HCT116 (cell line): Measurements from ENCODE around the gene CBFB. TPM values are rescaled to one million over a fixed set of nuclear protein-coding genes. Genes with fewer than 3 reads are reported as not detected.

Source experiments
- ATAC-seq: fragments of 200-7000 bp; cut with Tn5 transposase; 2 replicates; pipeline ENCODE4 v1.9.1; 2020; ENCODE audit warnings: mild to moderate bottlenecking, moderate library complexity
- BruUV-seq: library from RNA; stranded (reverse); fragments of 400-500 nt; replicated peaks from 2 replicates; lab custom pipeline; 2021; lab: Mats Ljungman, UMichigan
- CTCF ChIA-PET: fragments of 300-600 bp; sonication (Branson Sonifier 250); formaldehyde crosslinking; loops from one replicate; lab custom pipeline; 2021; ENCODE audit warnings: antibody characterized with exemption; lab: Charles Lee
- POLR2A ChIA-PET: fragments of 300-600, 350-600 bp; sonication (Branson Sonifier 250); formaldehyde crosslinking; loops from one replicate; lab custom pipeline; 2021; ENCODE audit warnings: antibody characterized with exemption; lab: Charles Lee
- RAD21 ChIA-PET, 2 experiments: fragments of 300-600 bp; sonication (Branson Sonifier 250); formaldehyde crosslinking; loops; one replicate each; lab custom pipeline; 2023; ENCODE audit warnings: low total read pairs in 2 of 2; ENCODE audit not compliant: uncharacterized antibody in 2 of 2, unreplicated experiment in 2 of 2, low non-redundant PET in 1 of 2; lab: Charles Lee
- DNase-seq: peaks from one replicate; pipeline ENCODE4 v3.0.0-alpha.2; 2010; ENCODE audit warnings: low read depth, low spot score
- H2AFZ ChIP-seq: fragments of 200-600 bp; shearing (Covaris generic), sonication (generic); 2 replicates; pipeline ENCODE4 v1.6.1; 2017; ENCODE audit warnings: low read depth, mixed run types, mixed read lengths, antibody characterized with exemption, low read length; ENCODE audit not compliant: poor library complexity, severe bottlenecking
- H3K27ac ChIP-seq: 2 replicates; pipeline ENCODE4 v1.5.1; 2012; ENCODE audit warnings: low read depth, low read length
- H3K27me3 ChIP-seq: fragments of 200-600 bp; sonication (generic); 2 replicates; pipeline ENCODE4 v1.6.1; 2016; ENCODE audit warnings: mixed run types, low read length, mixed read lengths; ENCODE audit not compliant: insufficient read depth
- H3K36me3 ChIP-seq, 2 experiments: fragments of 200-500 bp in 1 of 2; fragments of 200-600 bp in 1 of 2; sonication (Bioruptor generic) in 1 of 2; sonication (generic) in 1 of 2; 2 replicates each; pipeline versions ENCODE4 v1.5.1 to v1.6.1; 2014 to 2016; ENCODE audit warnings: low read length in 2 of 2, inconsistent platforms in 1 of 2, mixed read lengths in 1 of 2, mixed run types in 1 of 2; ENCODE audit not compliant: insufficient read depth in 2 of 2, control insufficient read depth in 1 of 2
- H3K4me1 ChIP-seq, 2 experiments: fragments of 200-600 bp in 1 of 2; sonication (generic) in 1 of 2; 2 replicates each; pipeline versions ENCODE4 v1.5.1 to v1.6.1; 2012 to 2017; ENCODE audit warnings: low read length in 2 of 2, inconsistent platforms in 1 of 2, mild to moderate bottlenecking in 1 of 2, mixed read lengths in 1 of 2, mixed run types in 1 of 2, moderate library complexity in 1 of 2; ENCODE audit not compliant: insufficient read depth in 2 of 2, control insufficient read depth in 1 of 2
- H3K4me2 ChIP-seq: fragments of 200-600 bp; sonication (generic); 2 replicates; pipeline ENCODE4 v1.6.1; 2017; ENCODE audit warnings: mixed run types, low read length, mixed read lengths
- H3K4me3 ChIP-seq, 2 experiments: fragments of 200-600 bp in 1 of 2; sonication (generic) in 1 of 2; replicated peaks in 1 of 2; 2 replicates each; pipeline ENCODE4 v1.5.1; 2011 to 2016; ENCODE audit warnings: low read length in 2 of 2, control low read depth in 1 of 2, low read depth in 1 of 2, mild to moderate bottlenecking in 1 of 2, mixed read lengths in 1 of 2, mixed run types in 1 of 2
- H3K79me2 ChIP-seq: fragments of 200-600 bp; sonication (generic); 2 replicates; pipeline ENCODE4 v1.6.1; 2017; ENCODE audit warnings: mild to moderate bottlenecking, mixed run types, low read length, moderate library complexity, mixed read lengths; ENCODE audit not compliant: insufficient read depth
- H3K9ac ChIP-seq: fragments of 200-600 bp; sonication (generic); 2 replicates; pipeline ENCODE4 v1.6.1; 2016; ENCODE audit warnings: low read length, mixed read lengths
- H3K9me2 ChIP-seq: fragments of 200-600 bp; sonication (generic), shearing (Covaris generic); 2 replicates; pipeline ENCODE4 v1.6.1; 2017; ENCODE audit warnings: mixed run types, mild to moderate bottlenecking, moderate library complexity; ENCODE audit not compliant: insufficient read depth
- H3K9me3 ChIP-seq, 2 experiments: fragments of 200-500 bp in 1 of 2; fragments of 200-600 bp in 1 of 2; sonication (Bioruptor generic) in 1 of 2; sonication (generic) in 1 of 2; 2 replicates each; pipeline ENCODE4 v1.6.1; 2014 to 2017; ENCODE audit warnings: low read length in 2 of 2, mixed read lengths in 2 of 2, inconsistent platforms in 1 of 2, low read depth in 1 of 2, mild to moderate bottlenecking in 1 of 2, mixed run types in 1 of 2, moderate library complexity in 1 of 2; ENCODE audit not compliant: control insufficient read depth in 1 of 2, insufficient read depth in 1 of 2
- H4K20me1 ChIP-seq: fragments of 200-600 bp; sonication (generic), shearing (Covaris generic); 2 replicates; pipeline ENCODE4 v1.6.1; 2017; ENCODE audit warnings: mixed run types, mild to moderate bottlenecking, moderate library complexity; ENCODE audit not compliant: insufficient read depth
- EZH2 ChIP-seq: fragments of 200-600 bp; sonication (generic); IDR thresholded peaks from 2 replicates; pipeline ENCODE4 v1.6.1; 2017; ENCODE audit warnings: antibody characterized with exemption, mixed run types
- EZH2phosphoT487 ChIP-seq: fragments of 200-600 bp; IDR thresholded peaks from 2 replicates; pipeline ENCODE4 v1.6.1; 2018; ENCODE audit warnings: antibody characterized with exemption, borderline replicate concordance
- FOSL1 ChIP-seq: IDR thresholded peaks from 2 replicates; pipeline ENCODE4 v1.6.1; 2012; ENCODE audit warnings: low read depth
- JUND ChIP-seq: IDR thresholded peaks from 2 replicates; pipeline ENCODE4 v1.6.1; 2012
- POLR2A ChIP-seq: IDR thresholded peaks from 2 replicates; pipeline ENCODE4 v1.7.0; 2011; ENCODE audit warnings: borderline replicate concordance; ENCODE audit not compliant: insufficient read depth, insufficient read length; ENCODE audit errors: extremely low read depth
- POLR2AphosphoS5 ChIP-seq: IDR thresholded peaks from 2 replicates; pipeline ENCODE4 v1.6.1; 2011; ENCODE audit warnings: mild to moderate bottlenecking, low read depth, low read length, moderate library complexity
- REST ChIP-seq: IDR thresholded peaks from 2 replicates; pipeline ENCODE4 v1.6.1; 2012; ENCODE audit warnings: low read depth
- SIN3A ChIP-seq: IDR thresholded peaks from 2 replicates; pipeline ENCODE4 v1.6.1; 2012; ENCODE audit warnings: low read depth
- SP1 ChIP-seq: IDR thresholded peaks from 2 replicates; pipeline ENCODE4 v1.6.1; 2012; ENCODE audit warnings: low read depth
- SRF ChIP-seq: IDR thresholded peaks from 2 replicates; pipeline ENCODE4 v1.6.1; 2012; ENCODE audit warnings: low read depth
- TCF7L2 ChIP-seq: IDR thresholded peaks from 2 replicates; pipeline ENCODE4 v1.7.0; 2011; ENCODE audit warnings: borderline replicate concordance, inconsistent platforms; ENCODE audit not compliant: insufficient read depth, insufficient read length; ENCODE audit errors: extremely low read depth
- ZNF274 ChIP-seq: fragments of 200-500 bp; sonication (Bioruptor generic); IDR thresholded peaks from 2 replicates; pipeline ENCODE4 v1.6.1; 2014; ENCODE audit warnings: mild to moderate bottlenecking, low read depth, low read length, inconsistent platforms
- intact Hi-C: fragments of 100-400 bp; cut with micrococcal nuclease; formaldehyde crosslinking; loops from 2 replicates; pipeline ENCODE4 v1.10.0; 2022
- total RNA-seq: library from RNA; stranded (reverse); gene quantifications from one replicate; pipeline ENCODE4 v1.2.1, GENCODE V29; 2021; ENCODE audit not compliant: unreplicated experiment

The CBFB gene
- total RNA-seq, 1 experiment from 2014 or later: 101 TPM

GRCh38 chr16:67128417-67128816, 99.5 kb downstream of the CBFB start:
- peaks cover 16 to 18% of the 10 kb centered on the region in 2 experiments; a peak in 3 of 4 replicates for H3K36me3 ChIP-seq
- POLR2A ChIA-PET: no interaction called here

More at GRCh38 chr16:67128417-67128816, 99.5 kb downstream of the CBFB start:
- ChIA-PET CTCF (no interaction called here), RAD21 (no interaction called here)
- TF ChIP-seq SRF: no peak
- TF ChIP-seq EZH2: no peak
- no peak for TF ChIP-seq TCF7L2
- TF ChIP-seq SP1: no peak
- TF ChIP-seq JUND: no peak
- TF ChIP-seq POLR2AphosphoS5: no peak
- TF ChIP-seq POLR2A: no peak
- TF ChIP-seq EZH2phosphoT487: no peak
- no peak for TF ChIP-seq ZNF274
- no peak for TF ChIP-seq FOSL1
- no peak for TF ChIP-seq SIN3A
- TF ChIP-seq REST: no peak
- BruUV-seq: no TSS peak
- no peak overlapping the region for H3K4me2 ChIP-seq
- no peaks in the 10 kb centered on the region for H3K27me3 ChIP-seq
- no peaks in the 10 kb centered on the region for H3K4me1 ChIP-seq
- no peak overlapping the region for H3K9ac ChIP-seq
- no peak overlapping the region for H2AFZ ChIP-seq
- H3K4me3 ChIP-seq: no peak overlapping the region
- no peaks in the 10 kb centered on the region for H3K9me2 ChIP-seq
- no peaks in the 10 kb centered on the region for H4K20me1 ChIP-seq
- H3K27ac ChIP-seq: no peak overlapping the region
- intact Hi-C loops: no loop called here
- no peaks in the 10 kb centered on the region for H3K9me3 ChIP-seq
- no peak for ATAC-seq
- no peak for DNase-seq
- 0 out of 2 replicates have a peak, but pooled peaks cover 3% of the 10 kb centered on the region for H3K79me2 ChIP-seq
